Progenitor cell of endocrine pancreas (in vitro differentiated cells): ENCODE results near the gene RTP1. TPM values are rescaled to one million over a fixed set of nuclear protein-coding genes. Genes with fewer than 3 reads are reported as not detected.
"Not testable (repeated sequence)": the region's sequence is repeated elsewhere in the genome, so short reads cannot be mapped to it uniquely, and the experiment has no call there.

Experiments used
- DNase-seq: peaks from one replicate; pipeline ENCODE4 v3.0.0; 2021; ENCODE audit warnings: low spot score; ENCODE audit not compliant: unreplicated experiment
- H3K27ac Mint-ChIP-seq: 2 replicates; pipeline ENCODE4 v1.8.0; 2021; ENCODE audit warnings: mild to moderate bottlenecking, moderate library complexity, mixed read lengths
- H3K27me3 Mint-ChIP-seq: 2 replicates; pipeline ENCODE4 v1.8.0; 2021; ENCODE audit warnings: mixed read lengths
- H3K36me3 Mint-ChIP-seq: 2 replicates; pipeline ENCODE4 v1.8.0; 2022; ENCODE audit warnings: mixed read lengths; ENCODE audit not compliant: insufficient read depth
- H3K4me1 Mint-ChIP-seq: 2 replicates; pipeline ENCODE4 v1.8.0; 2021; ENCODE audit warnings: low read depth, mixed read lengths
- H3K4me3 Mint-ChIP-seq: 2 replicates; pipeline ENCODE4 v1.8.0; 2021; ENCODE audit warnings: low read depth, mild to moderate bottlenecking, moderate library complexity, mixed read lengths
- H3K9me3 Mint-ChIP-seq: 2 replicates; pipeline ENCODE4 v1.8.0; 2021; ENCODE audit warnings: low read depth, mixed read lengths
- CTCF ChIP-seq: fragments of 200-600 bp; sonication (generic); IDR thresholded peaks from one replicate; pipeline ENCODE4 v1.5.0; 2021; ENCODE audit warnings: antibody characterized with exemption, mild to moderate bottlenecking; ENCODE audit not compliant: unreplicated experiment
- total RNA-seq: library from RNA; stranded (reverse); gene quantifications from 2 replicates; pipeline ENCODE4 v1.2.1, GENCODE V29; 2021

RTP1 gene
- total RNA-seq, 1 donor from 2014 or later: not detected

- TF ChIP-seq CTCF: no peak
Measured at GRCh38 chr3:187238239-187238638, 41.0 kb downstream of the RTP1 start.

GRCh38 chr3:187238835-187239234, 41.5 kb downstream of the RTP1 start:
- H3K9me3 Mint-ChIP-seq, H3K4me1 Mint-ChIP-seq, H3K36me3 Mint-ChIP-seq, DNase-seq, H3K4me3 Mint-ChIP-seq, H3K27ac Mint-ChIP-seq, H3K27me3 Mint-ChIP-seq: not testable (repeated sequence)

More at GRCh38 chr3:187238239-187238638, 41.0 kb downstream of the RTP1 start:
- no peaks in the 10 kb centered on the region for H3K36me3 Mint-ChIP-seq
- H3K27me3 Mint-ChIP-seq: peaks cover 4% of the 10 kb centered on the region
- no peak overlapping the region for H3K4me3 Mint-ChIP-seq
- DNase-seq: no peak
- H3K4me1 Mint-ChIP-seq: no peaks in the 10 kb centered on the region
- no peaks in the 10 kb centered on the region for H3K9me3 Mint-ChIP-seq
- no peak overlapping the region for H3K27ac Mint-ChIP-seq

- no peaks in the 10 kb centered on the region for H3K9me3 Mint-ChIP-seq
- no peak for TF ChIP-seq CTCF
- no peak overlapping the region for H3K4me3 Mint-ChIP-seq
- DNase-seq: no peak
- H3K36me3 Mint-ChIP-seq: no peaks in the 10 kb centered on the region
- H3K4me1 Mint-ChIP-seq: no peaks in the 10 kb centered on the region
- H3K27ac Mint-ChIP-seq: no peak overlapping the region
- H3K27me3 Mint-ChIP-seq: peaks cover 7% of the 10 kb centered on the region
Measured at GRCh38 chr3:187242435-187242834, 45.1 kb downstream of the RTP1 start.

- Mint-ChIP-seq H3K4me3 (no peak overlapping the region), H3K27me3 (peaks cover 7% of the 10 kb centered on the region), H3K9me3 (no peaks in the 10 kb centered on the region), H3K36me3 (no peaks in the 10 kb centered on the region), H3K4me1 (no peaks in the 10 kb centered on the region), H3K27ac (no peak overlapping the region)
- DNase-seq: no peak
- TF ChIP-seq CTCF: no peak
Measured at GRCh38 chr3:187242900-187243299, 45.6 kb downstream of the RTP1 start.

GRCh38 chr3:187243933-187244524, 46.7 kb downstream of the RTP1 start:
- peaks cover 7% of the 10 kb centered on the region for H3K27me3 Mint-ChIP-seq
- no peaks in the 10 kb centered on the region for H3K4me1 Mint-ChIP-seq
- no peak overlapping the region for H3K27ac Mint-ChIP-seq
- no peak overlapping the region for H3K4me3 Mint-ChIP-seq
- DNase-seq: no peak
- no peak for TF ChIP-seq CTCF
- no peaks in the 10 kb centered on the region for H3K9me3 Mint-ChIP-seq
- H3K36me3 Mint-ChIP-seq: no peaks in the 10 kb centered on the region

GRCh38 chr3:187247398-187247797, 50.1 kb downstream of the RTP1 start:
- Mint-ChIP-seq H3K4me1 (no peaks in the 10 kb centered on the region), H3K9me3 (no peaks in the 10 kb centered on the region), H3K27ac (no peak overlapping the region), H3K36me3 (no peaks in the 10 kb centered on the region), H3K4me3 (no peak overlapping the region), H3K27me3 (peaks cover 4% of the 10 kb centered on the region)
- TF ChIP-seq CTCF: no peak
- no peak for DNase-seq

Other genes starting within 250 kb of the RTP1 start
- gene RPL39L, start 58.0 kb upstream of the RTP1 start, total RNA-seq: 10.5 and 11.5 TPM in 2 replicates
- gene MASP1, start 94.3 kb downstream of the RTP1 start, total RNA-seq: 0.60 and 1.6 TPM in 2 replicates
- not detected in 2 replicates for gene RTP4, start 170.9 kb downstream of the RTP1 start, total RNA-seq